Bone marrow (tissue), 2 donors: ENCODE measurements around the gene ETNK1.

Source experiments
- DNase-seq, 2 donors: peaks; one replicate each; lab custom pipeline; 2025; lab: John Stamatoyannopoulos, UW

ETNK1 gene

GRCh38 chr12:22635812-22636211, 10.8 kb downstream of the ETNK1 start:
- no peak for DNase-seq

- no peak for DNase-seq
These were observed 15.9 kb downstream of the ETNK1 start for GRCh38 chr12:22640851-22641250.

GRCh38 chr12:22641353-22642053, 16.5 kb downstream of the ETNK1 start:
- DNase-seq, result no peak

GRCh38 chr12:22648668-22649067, 23.7 kb downstream of the ETNK1 start:
- DNase-seq, result no peak

- DNase-seq, result no peak
These were observed 28.1 kb downstream of the ETNK1 start for GRCh38 chr12:22653075-22653474.

- DNase-seq, result no peak
These were observed 28.8 kb downstream of the ETNK1 start for GRCh38 chr12:22653791-22654190.

GRCh38 chr12:22656376-22656775, 31.4 kb downstream of the ETNK1 start:
- DNase-seq, result no peak

- DNase-seq, result no peak
These were observed 31.9 kb downstream of the ETNK1 start for GRCh38 chr12:22656831-22657230.

GRCh38 chr12:22657538-22657937, 32.6 kb downstream of the ETNK1 start:
- no peak for DNase-seq

GRCh38 chr12:22658214-22658613, 33.2 kb downstream of the ETNK1 start:
- no peak for DNase-seq

GRCh38 chr12:22662356-22662755, 37.4 kb downstream of the ETNK1 start:
- DNase-seq, result no peak

GRCh38 chr12:22665476-22665875, 40.5 kb downstream of the ETNK1 start:
- DNase-seq, result no peak

- no peak for DNase-seq
These were observed 42.2 kb downstream of the ETNK1 start for GRCh38 chr12:22667122-22667521.

GRCh38 chr12:22668441-22668840, 43.5 kb downstream of the ETNK1 start:
- DNase-seq, result no peak

GRCh38 chr12:22670762-22671161, 45.8 kb downstream of the ETNK1 start:
- DNase-seq, result no peak

- no peak for DNase-seq
These were observed 48.0 kb downstream of the ETNK1 start for GRCh38 chr12:22672951-22673350.

- no peak for DNase-seq
These were observed 53.0 kb downstream of the ETNK1 start for GRCh38 chr12:22677781-22678574.

GRCh38 chr12:22682663-22683062, 57.7 kb downstream of the ETNK1 start:
- no peak for DNase-seq

GRCh38 chr12:22683131-22683530, 58.2 kb downstream of the ETNK1 start:
- no peak for DNase-seq

GRCh38 chr12:22684140-22685118, 59.5 kb downstream of the ETNK1 start:
- DNase-seq, result peak in 1 of 2 donors; percentile 53

GRCh38 chr12:22686193-22686592, 61.2 kb downstream of the ETNK1 start:
- DNase-seq, result no peak

- peak in 1 of 2 donors; percentile 93 for DNase-seq
These were observed 62.5 kb downstream of the ETNK1 start for GRCh38 chr12:22687361-22688076.
